WI38 (cell line): Measurements from ENCODE around the gene PEX1.

ENCODE experiments used
- H3K4me3 ChIP-seq: 2 replicates; pipeline ENCODE4 v1.5.1; 2011; ENCODE audit warnings: low read depth, mild to moderate bottlenecking, control low read depth, low read length
- CTCF ChIP-seq: IDR thresholded peaks from 2 replicates; pipeline ENCODE4 v1.5.1; 2012; ENCODE audit warnings: low read depth, mild to moderate bottlenecking, control low read depth, low read length

Gene PEX1

GRCh38 chr7:92464515-92464914 is 63.8 kb downstream of the PEX1 start:
- no peak for TF ChIP-seq CTCF
- H3K4me3 ChIP-seq = no peak overlapping the region

GRCh38 chr7:92462560-92462959 is 65.8 kb downstream of the PEX1 start:
- H3K4me3 ChIP-seq = no peak overlapping the region
- TF ChIP-seq CTCF = no peak

- peak; percentile 83 for TF ChIP-seq CTCF
- no peak overlapping the region for H3K4me3 ChIP-seq
Observed at GRCh38 chr7:92461027-92462003, 67.0 kb downstream of the PEX1 start.

GRCh38 chr7:92460510-92460909 is 67.8 kb downstream of the PEX1 start:
- no peak for TF ChIP-seq CTCF
- H3K4me3 ChIP-seq = no peak overlapping the region

GRCh38 chr7:92460109-92460508 is 68.2 kb downstream of the PEX1 start:
- no peak overlapping the region for H3K4me3 ChIP-seq
- TF ChIP-seq CTCF = no peak

GRCh38 chr7:92456236-92456635 is 72.1 kb downstream of the PEX1 start:
- H3K4me3 ChIP-seq = no peak overlapping the region
- no peak for TF ChIP-seq CTCF

- no peak overlapping the region for H3K4me3 ChIP-seq
- no peak for TF ChIP-seq CTCF
Observed at GRCh38 chr7:92451645-92452044, 76.7 kb downstream of the PEX1 start.
